Measurements from ENCODE around the gene ELOVL1.

ELOVL1 gene

DNA sequence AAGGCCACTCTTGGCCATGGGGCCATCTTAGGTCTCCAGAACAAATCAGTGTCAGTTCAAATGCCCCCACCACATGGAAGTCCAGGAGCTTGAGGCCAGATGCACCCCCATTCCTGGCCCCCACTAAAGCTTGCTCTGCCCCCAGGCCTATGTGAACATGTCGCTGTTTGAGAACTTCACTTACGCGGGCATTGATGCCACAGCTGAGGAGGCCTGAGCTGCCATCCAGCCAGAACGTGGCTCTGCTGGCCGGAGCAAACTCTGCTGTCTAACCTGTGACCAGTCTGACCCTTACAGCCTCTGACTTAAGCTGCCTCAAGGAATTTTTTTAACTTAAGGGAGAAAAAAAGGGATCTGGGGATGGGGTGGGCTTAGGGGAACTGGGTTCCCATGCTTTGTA, 45.3 kb downstream of the ELOVL1 start:
- TF ChIP-seq TAF1 (IDR thresholded peaks at IDR 0.05; ENCODE audit: low read depth) (no peak), EGR1 (IDR thresholded peaks at IDR 0.05) (no peak), EP300 (IDR thresholded peaks at IDR 0.05; ENCODE audit: borderline replicate concordance) (no peak), TEAD4 (IDR thresholded peaks at IDR 0.05) (no peak), TCF12 (IDR thresholded peaks at IDR 0.05; ENCODE audit: low read depth) (no peak)
- TF ChIP-seq, protein P1, sequence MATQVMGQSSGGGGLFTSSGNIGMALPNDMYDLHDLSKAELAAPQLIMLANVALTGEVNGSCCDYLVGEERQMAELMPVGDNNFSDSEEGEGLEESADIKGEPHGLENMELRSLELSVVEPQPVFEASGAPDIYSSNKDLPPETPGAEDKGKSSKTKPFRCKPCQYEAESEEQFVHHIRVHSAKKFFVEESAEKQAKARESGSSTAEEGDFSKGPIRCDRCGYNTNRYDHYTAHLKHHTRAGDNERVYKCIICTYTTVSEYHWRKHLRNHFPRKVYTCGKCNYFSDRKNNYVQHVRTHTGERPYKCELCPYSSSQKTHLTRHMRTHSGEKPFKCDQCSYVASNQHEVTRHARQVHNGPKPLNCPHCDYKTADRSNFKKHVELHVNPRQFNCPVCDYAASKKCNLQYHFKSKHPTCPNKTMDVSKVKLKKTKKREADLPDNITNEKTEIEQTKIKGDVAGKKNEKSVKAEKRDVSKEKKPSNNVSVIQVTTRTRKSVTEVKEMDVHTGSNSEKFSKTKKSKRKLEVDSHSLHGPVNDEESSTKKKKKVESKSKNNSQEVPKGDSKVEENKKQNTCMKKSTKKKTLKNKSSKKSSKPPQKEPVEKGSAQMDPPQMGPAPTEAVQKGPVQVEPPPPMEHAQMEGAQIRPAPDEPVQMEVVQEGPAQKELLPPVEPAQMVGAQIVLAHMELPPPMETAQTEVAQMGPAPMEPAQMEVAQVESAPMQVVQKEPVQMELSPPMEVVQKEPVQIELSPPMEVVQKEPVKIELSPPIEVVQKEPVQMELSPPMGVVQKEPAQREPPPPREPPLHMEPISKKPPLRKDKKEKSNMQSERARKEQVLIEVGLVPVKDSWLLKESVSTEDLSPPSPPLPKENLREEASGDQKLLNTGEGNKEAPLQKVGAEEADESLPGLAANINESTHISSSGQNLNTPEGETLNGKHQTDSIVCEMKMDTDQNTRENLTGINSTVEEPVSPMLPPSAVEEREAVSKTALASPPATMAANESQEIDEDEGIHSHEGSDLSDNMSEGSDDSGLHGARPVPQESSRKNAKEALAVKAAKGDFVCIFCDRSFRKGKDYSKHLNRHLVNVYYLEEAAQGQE (IDR thresholded peaks at IDR 0.05; ENCODE audit: low read depth), result no peak

DNA sequence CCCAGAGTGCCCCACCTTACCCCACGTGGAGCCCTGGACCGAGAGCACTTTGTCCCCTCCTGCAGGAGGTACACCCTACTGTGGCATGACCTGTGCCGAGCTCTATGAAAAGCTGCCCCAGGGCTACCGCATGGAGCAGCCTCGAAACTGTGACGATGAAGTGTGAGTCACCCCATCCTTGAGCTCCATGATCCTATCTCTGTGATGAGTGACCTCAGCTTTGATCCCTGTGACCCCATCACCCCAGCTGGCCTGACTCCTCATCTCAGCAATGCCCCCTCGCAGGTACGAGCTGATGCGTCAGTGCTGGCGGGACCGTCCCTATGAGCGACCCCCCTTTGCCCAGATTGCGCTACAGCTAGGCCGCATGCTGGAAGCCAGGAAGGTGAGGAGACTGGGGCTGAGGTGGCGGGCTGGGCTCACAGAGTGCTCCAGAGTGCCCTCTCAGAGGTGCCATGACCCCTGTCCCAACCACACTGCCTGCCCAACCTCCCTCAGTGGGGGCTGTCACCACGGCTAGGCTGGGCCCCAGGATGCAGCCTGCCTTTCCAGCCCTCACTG, 46.4 kb downstream of the ELOVL1 start:
- TF ChIP-seq RAD21 (IDR thresholded peaks at IDR 0.05; ENCODE audit: low read depth) (no peak), CREB1 (IDR thresholded peaks at IDR 0.05; ENCODE audit: low read depth) (no peak), TEAD4 (IDR thresholded peaks at IDR 0.05) (no peak)
- TF ChIP-seq, protein P2, sequence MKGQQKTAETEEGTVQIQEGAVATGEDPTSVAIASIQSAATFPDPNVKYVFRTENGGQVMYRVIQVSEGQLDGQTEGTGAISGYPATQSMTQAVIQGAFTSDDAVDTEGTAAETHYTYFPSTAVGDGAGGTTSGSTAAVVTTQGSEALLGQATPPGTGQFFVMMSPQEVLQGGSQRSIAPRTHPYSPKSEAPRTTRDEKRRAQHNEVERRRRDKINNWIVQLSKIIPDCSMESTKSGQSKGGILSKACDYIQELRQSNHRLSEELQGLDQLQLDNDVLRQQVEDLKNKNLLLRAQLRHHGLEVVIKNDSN (IDR thresholded peaks at IDR 0.05), result no peak

DNA sequence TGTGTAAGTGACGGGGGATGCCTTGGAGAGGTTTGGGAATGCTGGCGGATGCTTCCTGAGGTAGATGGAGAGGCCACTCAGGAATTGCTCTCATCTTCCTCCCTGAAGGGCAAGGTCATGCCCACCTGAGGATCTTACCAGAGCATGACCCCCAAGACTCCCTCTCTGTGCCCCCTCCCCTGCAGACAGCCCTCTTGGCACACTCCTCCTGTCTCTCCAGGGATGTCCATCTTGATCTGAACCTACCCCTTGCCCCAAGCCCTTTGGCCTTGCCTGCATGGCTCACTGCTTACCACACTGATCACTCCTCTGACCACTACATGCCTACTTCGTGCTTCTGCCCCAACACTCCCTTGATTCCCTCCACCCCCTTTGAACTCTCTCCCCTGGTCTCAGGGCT, 48.0 kb downstream of the ELOVL1 start:
- no peak for TF ChIP-seq NFIC (IDR thresholded peaks at IDR 0.05)
- TF ChIP-seq FOXM1 (IDR thresholded peaks at IDR 0.05; ENCODE audit: borderline replicate concordance, low read depth), result no peak
- no peak for TF ChIP-seq EP300 (IDR thresholded peaks at IDR 0.05; ENCODE audit: borderline replicate concordance)
- no peak for TF ChIP-seq RAD21 (IDR thresholded peaks at IDR 0.05; ENCODE audit: low read depth)
- TF ChIP-seq TCF12 (IDR thresholded peaks at IDR 0.05; ENCODE audit: low read depth), result no peak
- TF ChIP-seq, protein P2 (IDR thresholded peaks at IDR 0.05), result no peak
- TF ChIP-seq CEBPB (IDR thresholded peaks at IDR 0.05), result no peak
- no peak for TF ChIP-seq MAX (IDR thresholded peaks at IDR 0.05)
- no peak for TF ChIP-seq TEAD4 (IDR thresholded peaks at IDR 0.05)

- TF ChIP-seq YY1 (IDR thresholded peaks at IDR 0.05; ENCODE audit: low read depth) (no peak), EGR1 (IDR thresholded peaks at IDR 0.05) (no peak), TEAD4 (IDR thresholded peaks at IDR 0.05) (no peak), RAD21 (IDR thresholded peaks at IDR 0.05; ENCODE audit: low read depth) (no peak), MAX (IDR thresholded peaks at IDR 0.05) (no peak), NFIC (IDR thresholded peaks at IDR 0.05) (no peak), EP300 (IDR thresholded peaks at IDR 0.05; ENCODE audit: borderline replicate concordance) (no peak), CEBPB (IDR thresholded peaks at IDR 0.05) (no peak)
- TF ChIP-seq, protein P1 (IDR thresholded peaks at IDR 0.05; ENCODE audit: low read depth), result no peak
- TF ChIP-seq, protein P2 (IDR thresholded peaks at IDR 0.05), result no peak
These were observed 48.5 kb downstream of the ELOVL1 start for GRCh38 chr1:43319288-43319687.

DNA sequence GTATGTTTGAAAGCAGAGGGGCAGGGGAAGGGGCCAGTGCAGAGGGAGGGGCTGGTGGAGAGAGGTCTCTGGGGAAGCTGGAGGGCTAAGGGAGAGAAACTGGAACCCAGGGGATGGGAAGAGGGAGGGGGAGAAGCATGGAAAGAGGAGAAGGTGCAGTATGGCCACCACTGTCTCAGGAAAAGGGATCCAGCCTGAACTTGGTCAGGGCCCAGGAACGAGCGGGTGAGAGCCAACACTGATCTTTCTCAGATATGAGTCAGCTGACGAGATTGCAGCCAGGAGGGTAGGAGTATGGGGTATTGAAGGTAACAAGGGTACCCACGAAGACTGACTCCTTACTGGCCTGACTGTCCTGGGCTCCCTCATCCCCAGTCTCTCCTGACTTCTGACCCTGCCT, 49.0 kb downstream of the ELOVL1 start:
- TF ChIP-seq EGR1 (IDR thresholded peaks at IDR 0.05), result no peak
- TF ChIP-seq EP300 (IDR thresholded peaks at IDR 0.05; ENCODE audit: borderline replicate concordance), result no peak
- no peak for TF ChIP-seq TAF1 (IDR thresholded peaks at IDR 0.05; ENCODE audit: low read depth)
- TF ChIP-seq CEBPB (IDR thresholded peaks at IDR 0.05), result no peak

DNA sequence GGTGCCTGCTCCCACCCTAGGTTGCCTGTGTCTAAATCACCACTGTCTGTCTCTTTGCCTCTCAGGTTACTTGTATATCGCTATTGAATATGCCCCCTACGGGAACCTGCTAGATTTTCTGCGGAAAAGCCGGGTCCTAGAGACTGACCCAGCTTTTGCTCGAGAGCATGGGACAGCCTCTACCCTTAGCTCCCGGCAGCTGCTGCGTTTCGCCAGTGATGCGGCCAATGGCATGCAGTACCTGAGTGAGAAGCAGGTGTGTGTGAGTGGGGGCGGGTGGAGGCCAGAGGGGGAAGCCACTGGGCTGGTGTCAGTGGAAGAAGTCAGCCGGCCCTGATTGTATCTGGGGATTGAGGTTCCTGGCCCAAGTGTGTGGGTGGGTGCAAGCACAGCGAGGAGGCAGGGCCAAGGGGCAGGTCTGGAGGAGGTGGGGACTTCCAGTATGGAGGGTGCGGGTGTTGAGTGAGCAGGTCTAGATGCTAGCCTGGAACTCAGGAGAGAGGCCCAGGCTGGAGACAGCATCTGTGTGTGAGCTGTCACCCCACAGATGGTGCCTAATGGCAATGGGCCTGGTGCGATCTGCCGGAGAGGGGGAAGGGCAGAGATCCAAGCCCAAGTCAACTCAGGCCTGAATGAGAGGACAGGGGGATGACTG, 49.9 kb downstream of the ELOVL1 start:
- TF ChIP-seq RAD21 (IDR thresholded peaks at IDR 0.05; ENCODE audit: low read depth) (no peak), EP300 (IDR thresholded peaks at IDR 0.05; ENCODE audit: borderline replicate concordance) (no peak), FOXM1 (IDR thresholded peaks at IDR 0.05; ENCODE audit: borderline replicate concordance, low read depth) (no peak), ZBTB7A (IDR thresholded peaks at IDR 0.05; ENCODE audit: low read depth) (no peak), MAX (IDR thresholded peaks at IDR 0.05) (no peak), YY1 (IDR thresholded peaks at IDR 0.05; ENCODE audit: low read depth) (no peak), CEBPB (IDR thresholded peaks at IDR 0.05) (no peak), TAF1 (IDR thresholded peaks at IDR 0.05; ENCODE audit: low read depth) (no peak), NFIC (IDR thresholded peaks at IDR 0.05) (no peak), CREB1 (IDR thresholded peaks at IDR 0.05; ENCODE audit: low read depth) (no peak), EGR1 (IDR thresholded peaks at IDR 0.05) (no peak), TEAD4 (IDR thresholded peaks at IDR 0.05) (no peak), TCF12 (IDR thresholded peaks at IDR 0.05; ENCODE audit: low read depth) (no peak)
- TF ChIP-seq, protein P1 (IDR thresholded peaks at IDR 0.05; ENCODE audit: low read depth), result no peak
- TF ChIP-seq, protein P2 (IDR thresholded peaks at IDR 0.05), result no peak
